Ectodermal cell (in vitro differentiated cells): Measurements from ENCODE around the gene OR51B2.
"Not testable (repeated sequence)": the region's sequence is repeated elsewhere in the genome, so short reads cannot be mapped to it uniquely, and the experiment has no call there.

ENCODE experiments used
- H3K27ac ChIP-seq: 2 replicates; pipeline ENCODE4 v1.7.0; 2013; ENCODE audit warnings: mild to moderate bottlenecking, low read depth, low read length; ENCODE audit not compliant: insufficient read depth, poor library complexity, severe bottlenecking
- H3K27me3 ChIP-seq: 2 replicates; pipeline ENCODE4 v1.7.0; 2013; ENCODE audit warnings: mild to moderate bottlenecking, low read length; ENCODE audit not compliant: insufficient read depth, control insufficient read depth, poor library complexity, severe bottlenecking
- H3K36me3 ChIP-seq: one replicate; pipeline ENCODE4 v1.7.0; 2013; ENCODE audit warnings: low read length; ENCODE audit not compliant: control insufficient read depth, insufficient read depth
- H3K4me1 ChIP-seq: one replicate; pipeline ENCODE4 v1.7.0; 2013; ENCODE audit warnings: low read length; ENCODE audit not compliant: control insufficient read depth, insufficient read depth
- H3K4me3 ChIP-seq: 2 replicates; pipeline ENCODE4 v1.7.0; 2013; ENCODE audit warnings: low read depth, low read length, control low read depth; ENCODE audit not compliant: insufficient read depth
- H3K9me3 ChIP-seq: 2 replicates; pipeline ENCODE4 v1.7.0; 2013; ENCODE audit warnings: mild to moderate bottlenecking, low read length, moderate library complexity; ENCODE audit not compliant: control insufficient read depth
- WGBS, 2 experiments: methylation state at CpG; one replicate each; pipeline ENCODE4 v1.1.7; 2013; ENCODE audit warnings: missing lambda C conversion rate in 2 of 2; 5-methylcytosine and 5-hydroxymethylcytosine counted together

OR51B2 gene

DNA sequence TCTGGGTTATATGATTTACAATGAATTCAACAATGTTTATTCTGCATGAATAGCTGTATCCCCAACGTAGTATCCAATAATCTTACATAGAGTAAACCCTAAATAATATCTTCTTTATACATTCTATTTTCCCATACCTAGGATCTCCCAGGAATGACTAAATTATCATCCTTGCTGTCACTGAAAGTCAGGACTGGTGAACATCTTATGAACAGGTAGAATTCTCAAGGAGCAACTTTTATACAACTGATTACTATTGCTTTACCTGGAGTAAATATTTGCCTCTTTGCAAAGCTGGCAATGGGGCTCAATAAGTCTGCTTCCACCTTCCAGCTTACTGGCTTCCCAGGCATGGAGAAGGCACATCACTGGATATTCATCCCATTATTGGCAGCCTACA lies 27.1 kb upstream of the OR51B2 start, which contains the start of gene OR51B6:
Gene OR51B6 (plus strand): TSS at position 301 of the 400 bp plus-strand sequence. CDS start 0 bp downstream, at position 301.
- Histone ChIP-seq H3K4me3 (no peak within 1 kb of the TSS), H3K27me3 (no peaks in the 10 kb centered on the region), H3K4me1 (no peaks in the 10 kb centered on the region), H3K36me3 (no peaks in the 10 kb centered on the region), H3K9me3 (no peaks in the 10 kb centered on the region), H3K27ac (no peak within 1 kb of the TSS)
- WGBS, 2 experiments, result 73% methylated on average over 1 of the region's 1 CpG; no CpG with 5 or more reads in 1 of the 2 experiments

DNA sequence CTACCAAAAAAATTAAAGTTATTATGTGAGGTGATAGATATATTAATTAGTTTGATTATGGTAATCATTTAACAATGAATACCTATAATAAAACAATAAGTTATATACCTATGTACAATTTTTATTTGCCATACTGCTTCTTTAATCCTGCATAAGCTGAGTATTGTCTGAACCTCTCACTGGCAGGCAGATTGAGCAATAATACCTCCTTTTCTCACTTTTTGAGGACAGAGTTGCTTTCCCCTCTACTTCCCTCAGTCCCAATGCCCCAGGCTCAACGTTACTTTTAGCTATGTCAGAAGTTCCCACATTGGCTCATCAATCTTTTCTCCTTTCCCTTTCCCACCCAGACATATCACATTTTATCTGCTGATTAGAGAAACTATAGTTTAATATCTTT lies 25.5 kb upstream of the OR51B2 start:
- Histone ChIP-seq H3K27ac (no peak overlapping the region), H3K9me3 (no peaks in the 10 kb centered on the region), H3K4me1 (no peaks in the 10 kb centered on the region), H3K36me3 (no peaks in the 10 kb centered on the region), H3K27me3 (no peaks in the 10 kb centered on the region), H3K4me3 (no peak overlapping the region)
- 50 to 71% methylated on average over 1 of the region's 1 CpG for WGBS, 2 experiments

DNA sequence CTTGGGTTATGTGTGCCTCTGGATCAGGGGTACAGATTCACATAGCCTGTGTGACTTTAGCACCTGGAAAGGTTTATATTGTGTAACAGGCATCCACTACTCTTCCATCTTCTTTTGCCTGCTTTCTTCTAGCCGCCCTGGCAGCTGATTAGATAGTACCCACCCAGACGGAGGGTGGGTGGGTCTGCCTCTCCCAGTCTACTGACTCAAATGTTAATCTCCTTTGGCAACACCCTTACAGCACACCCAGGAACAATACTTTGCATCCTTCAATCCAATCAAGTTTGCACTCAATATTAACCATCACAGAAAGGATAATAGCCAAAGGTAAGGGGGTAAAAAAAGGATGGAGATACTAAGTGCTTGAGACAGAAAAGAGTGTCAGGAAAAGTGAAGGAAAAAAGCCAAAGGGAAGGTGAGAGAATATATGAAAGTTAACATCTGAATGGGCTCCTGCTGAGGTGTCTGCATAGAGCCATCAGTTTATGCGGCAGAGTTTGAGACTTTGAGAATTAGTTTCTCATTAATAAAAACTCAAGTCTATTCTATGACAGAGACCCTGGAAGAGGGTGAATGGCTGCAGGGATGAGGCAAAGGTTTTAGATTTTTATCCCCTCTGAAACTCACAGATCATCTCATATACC lies 24.6 kb upstream of the OR51B2 start:
- Histone ChIP-seq H3K9me3 (no peaks in the 10 kb centered on the region), H3K27ac (no peak overlapping the region), H3K4me1 (no peaks in the 10 kb centered on the region), H3K4me3 (no peak overlapping the region), H3K27me3 (no peaks in the 10 kb centered on the region), H3K36me3 (no peaks in the 10 kb centered on the region)
- 32 to 39% methylated on average over 3 of the region's 3 CpGs for WGBS, 2 experiments

DNA sequence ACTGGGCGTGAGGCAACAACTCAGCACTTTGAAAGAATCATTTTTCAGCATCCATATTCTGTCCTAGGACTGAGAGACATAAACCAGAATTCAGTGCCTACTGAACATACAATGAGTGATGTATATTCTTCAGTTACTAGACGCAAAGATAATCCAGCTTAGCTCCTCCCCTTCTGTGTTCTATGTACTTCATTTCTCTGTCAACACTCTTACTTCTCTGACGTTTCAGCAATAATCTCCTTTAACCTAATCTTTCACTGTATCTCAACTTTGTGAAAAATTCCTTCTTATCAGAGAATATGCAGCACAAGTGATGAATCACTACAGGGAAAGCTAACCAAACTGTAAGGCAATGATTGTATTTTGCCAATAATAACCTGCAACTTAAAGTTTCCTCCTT lies 21.7 kb upstream of the OR51B2 start:
- Histone ChIP-seq H3K36me3 (no peaks in the 10 kb centered on the region), H3K27me3 (no peaks in the 10 kb centered on the region), H3K4me3 (no peak overlapping the region), H3K27ac (no peak overlapping the region), H3K4me1 (no peaks in the 10 kb centered on the region), H3K9me3 (no peaks in the 10 kb centered on the region)
- WGBS, 2 experiments, result 89 to 93% methylated on average over 3 of the region's 3 CpGs

DNA sequence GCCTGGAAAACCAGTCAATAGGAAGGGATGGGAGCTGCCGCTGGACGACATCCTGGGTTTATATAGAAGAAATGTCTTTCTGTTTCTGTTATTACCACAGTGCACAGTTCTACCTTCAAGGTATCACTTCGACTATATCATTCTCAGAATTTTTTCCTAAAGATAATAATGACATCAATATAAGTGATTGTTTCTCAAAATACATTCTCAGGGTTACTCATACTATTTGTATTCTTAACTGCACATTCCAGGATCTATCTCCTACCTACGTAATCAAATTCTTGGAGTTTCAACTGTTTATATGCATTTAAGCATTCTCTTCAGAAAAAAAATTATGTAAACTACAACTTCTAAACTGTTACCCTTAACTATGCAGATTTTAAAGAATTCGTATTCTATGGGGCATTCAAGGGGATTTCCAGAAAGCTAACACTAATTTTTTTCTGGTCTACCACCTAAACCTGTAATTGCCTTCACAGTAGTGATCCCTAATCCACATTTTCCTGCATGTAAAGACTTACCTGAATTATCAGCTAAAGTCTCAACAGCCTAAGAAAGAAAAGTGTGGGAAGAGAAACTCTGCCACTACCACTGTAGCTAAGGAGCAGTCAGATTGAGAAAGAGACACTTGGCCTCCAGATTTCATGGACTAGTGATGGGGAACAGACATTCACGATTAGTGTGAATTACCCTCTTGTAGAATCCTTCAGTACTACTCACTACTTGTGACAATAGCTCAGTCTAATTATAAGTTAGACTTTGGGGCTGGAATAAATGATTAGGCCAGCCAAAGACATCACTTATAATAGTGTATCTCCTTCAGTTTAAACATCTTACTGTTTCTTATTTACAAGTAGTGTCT lies 19.6 kb upstream of the OR51B2 start, which contains the start of gene OR51B5:
Gene OR51B5 (minus strand): TSS at position 51 of the 862 bp plus-strand sequence. CDS start 0 bp downstream, at position 51.
- Histone ChIP-seq H3K27ac (no peak within 1 kb of the TSS), H3K36me3 (no peaks in the 10 kb centered on the region), H3K9me3 (no peaks in the 10 kb centered on the region), H3K4me3 (no peak within 1 kb of the TSS), H3K27me3 (no peaks in the 10 kb centered on the region), H3K4me1 (no peaks in the 10 kb centered on the region)
- 65 to 76% methylated on average over 5 to 6 of the region's 6 CpGs for WGBS, 2 experiments

DNA sequence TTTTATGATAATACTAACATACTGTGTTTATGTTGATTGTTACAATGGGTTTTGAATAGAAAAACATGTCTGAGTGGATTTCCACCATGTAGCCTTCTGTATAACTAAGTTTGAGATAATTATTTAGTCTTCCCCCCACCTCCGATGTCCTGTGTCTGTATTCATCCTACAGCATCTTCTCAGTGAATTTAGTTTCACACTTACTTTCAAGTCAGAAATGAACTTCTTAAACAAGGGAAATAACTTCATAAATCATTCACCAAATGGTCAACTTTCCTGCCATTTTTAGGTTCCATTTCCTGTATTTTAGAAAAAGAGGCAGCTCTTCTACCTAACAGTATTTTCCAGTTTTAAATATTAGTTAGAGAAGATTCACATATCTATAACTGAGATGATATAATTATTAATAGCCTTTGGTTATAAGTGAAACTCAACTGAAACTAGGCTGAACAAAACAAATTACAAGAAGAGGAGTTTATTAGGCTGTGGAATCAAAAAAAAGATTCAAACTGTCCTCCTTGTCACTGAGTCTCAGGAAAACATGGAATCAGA lies 15.8 kb upstream of the OR51B2 start:
- Histone ChIP-seq H3K27me3 (no peaks in the 10 kb centered on the region), H3K36me3 (no peaks in the 10 kb centered on the region), H3K27ac (no peak overlapping the region), H3K9me3 (no peaks in the 10 kb centered on the region), H3K4me1 (no peaks in the 10 kb centered on the region), H3K4me3 (no peak overlapping the region)
- 90 to 100% methylated on average over 1 of the region's 1 CpG for WGBS, 2 experiments

DNA sequence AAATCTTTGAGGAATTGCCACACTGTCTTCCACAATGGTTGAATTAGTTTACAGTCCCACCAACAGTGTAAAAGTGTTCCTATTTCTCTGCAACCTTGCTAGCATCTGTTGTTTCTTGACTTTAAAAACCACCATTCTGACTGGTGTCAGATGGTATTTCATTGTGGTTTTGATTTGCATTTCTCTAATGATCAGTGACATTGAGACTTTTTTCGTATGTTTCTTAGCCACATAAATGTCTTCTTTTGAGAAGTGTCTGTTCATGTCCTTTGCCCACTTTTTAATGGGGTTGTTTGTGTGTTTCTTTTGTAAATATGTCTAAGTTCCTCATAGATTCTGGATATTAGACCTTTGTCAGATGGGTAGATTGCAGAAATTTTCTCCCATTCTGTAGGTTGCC lies 13.2 kb upstream of the OR51B2 start:
- not testable (repeated sequence) for H3K9me3 ChIP-seq, H3K4me3 ChIP-seq
- WGBS, 2 experiments, result 94 to 95% methylated on average over 1 of the region's 1 CpG

DNA sequence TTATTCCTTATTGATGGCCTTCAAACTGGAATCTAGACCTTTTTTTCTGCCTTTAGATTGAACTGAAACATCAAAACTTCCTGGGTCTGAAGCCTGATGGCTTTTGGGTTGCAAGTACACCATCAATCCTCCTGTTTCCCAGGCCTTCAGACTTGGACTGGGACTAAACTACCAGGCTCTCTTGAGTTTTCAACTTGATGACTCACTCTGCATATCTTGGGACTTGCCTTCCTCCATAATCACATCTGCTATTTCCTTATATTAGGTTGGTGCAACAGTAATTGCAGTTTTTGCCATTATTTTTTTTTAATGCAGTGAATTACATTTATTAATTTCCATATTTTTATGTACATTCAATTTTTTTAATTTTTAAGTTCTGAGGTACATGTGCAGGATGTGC lies 12.2 kb upstream of the OR51B2 start:
- Histone ChIP-seq H3K27me3 (no peaks in the 10 kb centered on the region), H3K4me1 (no peaks in the 10 kb centered on the region), H3K4me3 (no peak overlapping the region), H3K36me3 (no peaks in the 10 kb centered on the region), H3K9me3 (no peaks in the 10 kb centered on the region), H3K27ac (no peak overlapping the region)

More for the DNA sequence above, 13.2 kb upstream of the OR51B2 start:
- H3K27ac ChIP-seq, H3K36me3 ChIP-seq, H3K27me3 ChIP-seq, H3K4me1 ChIP-seq: not testable (repeated sequence)

DNA sequence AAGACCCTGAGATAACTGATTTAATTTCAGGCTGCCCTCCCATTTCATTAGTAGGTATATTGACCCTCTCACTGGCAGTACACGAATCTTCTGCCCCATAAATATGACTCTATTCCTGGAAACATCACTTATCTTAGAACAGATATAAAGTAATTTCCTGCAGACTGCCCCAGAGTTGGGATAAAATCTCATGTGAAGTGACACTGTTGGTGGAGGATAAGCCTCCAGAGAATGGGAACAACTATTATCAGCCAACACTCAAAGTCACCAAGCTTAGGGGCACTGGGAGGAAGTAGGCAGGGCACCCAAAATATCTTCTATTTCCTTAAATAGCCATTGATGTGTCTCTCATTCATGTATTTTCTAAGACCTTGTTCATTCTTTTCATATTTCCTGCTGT lies 11.1 kb upstream of the OR51B2 start:
- Histone ChIP-seq H3K27me3 (no peaks in the 10 kb centered on the region), H3K36me3 (no peaks in the 10 kb centered on the region), H3K27ac (no peak overlapping the region), H3K9me3 (no peaks in the 10 kb centered on the region), H3K4me3 (no peak overlapping the region), H3K4me1 (no peaks in the 10 kb centered on the region)
- WGBS, 2 experiments, result 88 to 91% methylated on average over 1 of the region's 1 CpG

DNA sequence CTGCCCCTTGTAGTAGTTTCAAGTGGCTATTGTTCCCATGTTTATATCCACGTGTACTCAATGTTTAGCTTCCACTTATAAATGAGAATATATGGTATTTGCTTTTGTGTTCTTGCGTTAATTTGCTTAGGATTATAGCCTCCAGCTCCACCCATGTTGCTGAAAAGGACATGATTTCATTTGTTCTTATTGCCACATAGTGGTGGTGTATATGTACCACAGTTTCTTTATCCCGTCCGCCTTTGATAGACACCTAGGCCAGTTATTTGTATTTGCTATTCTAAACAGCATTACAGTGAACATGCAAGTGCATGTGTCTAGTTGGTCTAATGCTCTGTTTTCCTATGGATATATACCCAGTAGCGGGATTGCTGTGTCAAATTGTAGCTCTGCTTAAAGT lies 6.8 kb downstream of the OR51B2 start:
- no peaks in the 10 kb centered on the region for H3K36me3 ChIP-seq
- no peaks in the 10 kb centered on the region for H3K4me1 ChIP-seq
- H3K9me3 ChIP-seq, result no peaks in the 10 kb centered on the region
- no peak overlapping the region for H3K27ac ChIP-seq
- H3K4me3 ChIP-seq, result no peak overlapping the region
- WGBS, 2 experiments, result 88 to 94% methylated on average over 4 to 5 of the region's 5 CpGs
- H3K27me3 ChIP-seq, result no peaks in the 10 kb centered on the region
